HFFc6 (cell line): ENCODE measurements around the gene CHMP6. TPM values are rescaled to one million over a fixed set of nuclear protein-coding genes. Genes with fewer than 3 reads are reported as not detected.

Experiments
- DNase-seq: peaks from one replicate; pipeline ENCODE4 v3.0.0-alpha.2; 2018
- H3K27ac Mint-ChIP-seq: 2 replicates; pipeline ENCODE4 v1.8.0; 2020; ENCODE audit warnings: mild to moderate bottlenecking, mixed read lengths
- H3K27me3 Mint-ChIP-seq: 2 replicates; pipeline ENCODE4 v1.8.0; 2021; ENCODE audit warnings: mild to moderate bottlenecking, moderate library complexity, mixed read lengths; ENCODE audit not compliant: insufficient read depth
- H3K36me3 Mint-ChIP-seq: 2 replicates; pipeline ENCODE4 v1.8.0; 2021; ENCODE audit warnings: low read depth, mixed read lengths
- H3K4me1 Mint-ChIP-seq: 2 replicates; pipeline ENCODE4 v1.8.0; 2020; ENCODE audit warnings: low read depth, mixed read lengths
- H3K4me3 Mint-ChIP-seq: 2 replicates; pipeline ENCODE4 v1.8.0; 2020; ENCODE audit warnings: mild to moderate bottlenecking, moderate library complexity, mixed read lengths
- H3K9me3 Mint-ChIP-seq: 2 replicates; pipeline ENCODE4 v1.8.0; 2020; ENCODE audit warnings: mild to moderate bottlenecking, mixed read lengths
- total RNA-seq, 6 experiments: library from RNA; stranded (reverse); fragmentation: NEBNext Ultra II Directional; extraction: Animal tissue kit (Norgen Biotek cat#: 25700); gene quantifications; 2 replicates in 1 of 6; 3 replicates in 5 of 6; pipeline ENCODE4 v1.2.3, GENCODE V29; 2021
- TF ChIP-seq, protein P1 (sequence below): fragments of 200-600 bp; sonication (generic); IDR thresholded peaks from 2 replicates; pipeline ENCODE4 v1.5.0; 2021; ENCODE audit warnings: antibody characterized with exemption, mild to moderate bottlenecking

CHMP6 gene
- total RNA-seq, 6 experiments from 2014 or later: 27.6 to 38.5 (median 31.5) TPM

- Mint-ChIP-seq H3K27ac (peak overlapping the region; percentile 79), H3K36me3 (peaks cover 15% of the 10 kb centered on the region), H3K27me3 (no peaks in the 10 kb centered on the region; the same call in 1 of the 2 replicates), H3K9me3 (peaks cover 15% of the 10 kb centered on the region), H3K4me1 (peaks cover 21% of the 10 kb centered on the region), H3K4me3 (peak overlapping the region; percentile 74)
- TF ChIP-seq, protein P1, sequence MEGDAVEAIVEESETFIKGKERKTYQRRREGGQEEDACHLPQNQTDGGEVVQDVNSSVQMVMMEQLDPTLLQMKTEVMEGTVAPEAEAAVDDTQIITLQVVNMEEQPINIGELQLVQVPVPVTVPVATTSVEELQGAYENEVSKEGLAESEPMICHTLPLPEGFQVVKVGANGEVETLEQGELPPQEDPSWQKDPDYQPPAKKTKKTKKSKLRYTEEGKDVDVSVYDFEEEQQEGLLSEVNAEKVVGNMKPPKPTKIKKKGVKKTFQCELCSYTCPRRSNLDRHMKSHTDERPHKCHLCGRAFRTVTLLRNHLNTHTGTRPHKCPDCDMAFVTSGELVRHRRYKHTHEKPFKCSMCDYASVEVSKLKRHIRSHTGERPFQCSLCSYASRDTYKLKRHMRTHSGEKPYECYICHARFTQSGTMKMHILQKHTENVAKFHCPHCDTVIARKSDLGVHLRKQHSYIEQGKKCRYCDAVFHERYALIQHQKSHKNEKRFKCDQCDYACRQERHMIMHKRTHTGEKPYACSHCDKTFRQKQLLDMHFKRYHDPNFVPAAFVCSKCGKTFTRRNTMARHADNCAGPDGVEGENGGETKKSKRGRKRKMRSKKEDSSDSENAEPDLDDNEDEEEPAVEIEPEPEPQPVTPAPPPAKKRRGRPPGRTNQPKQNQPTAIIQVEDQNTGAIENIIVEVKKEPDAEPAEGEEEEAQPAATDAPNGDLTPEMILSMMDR: no peak
- DNase-seq: peak; percentile 26
Observed at GRCh38 chr17:81018044-81018802, 26.6 kb downstream of the CHMP6 start.

- TF ChIP-seq, protein P1: no peak
- Mint-ChIP-seq H3K4me1 (peaks cover 21% of the 10 kb centered on the region), H3K9me3 (peaks cover 15% of the 10 kb centered on the region), H3K27me3 (peaks cover 3% of the 10 kb centered on the region; the same call in 1 of the 2 replicates), H3K27ac (no peak overlapping the region), H3K4me3 (no peak overlapping the region), H3K36me3 (peaks cover 15% of the 10 kb centered on the region)
- DNase-seq: no peak
Observed at GRCh38 chr17:81019563-81020442, 28.2 kb downstream of the CHMP6 start.

DNA sequence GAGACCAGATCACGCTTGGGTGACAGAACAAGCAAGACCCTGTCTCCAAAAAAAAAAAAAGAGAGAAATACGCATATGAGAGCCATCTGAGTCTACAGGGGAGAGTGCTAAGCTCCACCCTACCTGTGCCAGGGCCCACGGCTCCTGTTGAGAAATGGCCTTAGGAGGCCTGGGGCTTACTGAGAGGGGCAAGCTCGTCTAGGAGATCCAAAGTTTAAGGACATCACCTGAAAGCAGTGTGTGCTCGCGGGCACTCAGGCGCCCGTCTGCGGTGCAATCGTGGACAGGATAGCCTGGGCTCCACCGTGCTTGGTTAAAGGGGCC, 28.8 kb downstream of the CHMP6 start:
- peaks cover 9% of the 10 kb centered on the region for H3K27me3 Mint-ChIP-seq
- TF ChIP-seq, protein P1: no peak
- DNase-seq: no peak
- H3K27ac Mint-ChIP-seq: no peak overlapping the region
- peaks cover 14% of the 10 kb centered on the region for H3K9me3 Mint-ChIP-seq
- H3K4me1 Mint-ChIP-seq: peaks cover 21% of the 10 kb centered on the region
- no peak overlapping the region for H3K4me3 Mint-ChIP-seq
- H3K36me3 Mint-ChIP-seq: peaks cover 13% of the 10 kb centered on the region

DNA sequence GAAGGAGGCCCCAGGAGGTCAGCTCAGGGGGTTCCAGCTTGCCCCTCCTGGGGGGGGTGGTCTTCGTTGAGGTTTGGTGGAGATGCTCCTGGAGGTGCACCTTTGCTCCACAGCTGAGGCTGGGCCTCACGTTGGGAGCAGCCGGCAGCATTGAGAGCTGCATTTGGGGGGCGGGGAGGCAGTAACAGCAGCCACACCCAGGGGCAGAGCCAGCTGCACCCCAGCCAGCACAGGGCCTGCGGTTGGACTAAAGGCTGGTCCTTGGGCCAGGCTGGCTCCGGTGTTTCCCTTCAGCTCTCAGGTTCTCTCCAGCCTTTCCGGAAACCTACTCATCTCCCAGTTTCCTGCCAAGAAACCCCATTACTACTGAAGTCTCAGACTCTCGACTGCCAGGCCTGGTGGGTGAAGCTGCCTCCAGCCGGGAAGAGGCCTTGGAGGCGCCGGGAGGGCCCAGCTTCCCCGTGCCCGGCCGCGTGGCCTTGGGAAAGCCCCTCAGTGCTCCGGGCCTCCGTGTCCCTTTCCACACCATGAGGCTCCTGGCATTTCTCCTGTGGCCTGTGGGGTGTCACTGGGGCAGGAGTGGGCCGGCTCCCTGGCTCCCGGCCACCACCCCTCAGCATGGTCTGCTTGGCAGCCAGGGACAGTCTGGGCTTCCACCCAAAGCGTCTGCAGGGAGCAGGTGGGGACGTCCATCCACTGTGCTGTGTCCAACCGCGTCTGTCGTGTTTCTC, 29.3 kb downstream of the CHMP6 start:
- H3K9me3 Mint-ChIP-seq: peaks cover 9% of the 10 kb centered on the region; the same call in 1 of the 2 replicates
- no peak overlapping the region for H3K27ac Mint-ChIP-seq
- no peak for DNase-seq
- TF ChIP-seq, protein P1: no peak
- no peak overlapping the region for H3K4me3 Mint-ChIP-seq
- H3K4me1 Mint-ChIP-seq: peaks cover 21% of the 10 kb centered on the region
- H3K36me3 Mint-ChIP-seq: peaks cover 9% of the 10 kb centered on the region
- H3K27me3 Mint-ChIP-seq: peaks cover 13% of the 10 kb centered on the region

DNA sequence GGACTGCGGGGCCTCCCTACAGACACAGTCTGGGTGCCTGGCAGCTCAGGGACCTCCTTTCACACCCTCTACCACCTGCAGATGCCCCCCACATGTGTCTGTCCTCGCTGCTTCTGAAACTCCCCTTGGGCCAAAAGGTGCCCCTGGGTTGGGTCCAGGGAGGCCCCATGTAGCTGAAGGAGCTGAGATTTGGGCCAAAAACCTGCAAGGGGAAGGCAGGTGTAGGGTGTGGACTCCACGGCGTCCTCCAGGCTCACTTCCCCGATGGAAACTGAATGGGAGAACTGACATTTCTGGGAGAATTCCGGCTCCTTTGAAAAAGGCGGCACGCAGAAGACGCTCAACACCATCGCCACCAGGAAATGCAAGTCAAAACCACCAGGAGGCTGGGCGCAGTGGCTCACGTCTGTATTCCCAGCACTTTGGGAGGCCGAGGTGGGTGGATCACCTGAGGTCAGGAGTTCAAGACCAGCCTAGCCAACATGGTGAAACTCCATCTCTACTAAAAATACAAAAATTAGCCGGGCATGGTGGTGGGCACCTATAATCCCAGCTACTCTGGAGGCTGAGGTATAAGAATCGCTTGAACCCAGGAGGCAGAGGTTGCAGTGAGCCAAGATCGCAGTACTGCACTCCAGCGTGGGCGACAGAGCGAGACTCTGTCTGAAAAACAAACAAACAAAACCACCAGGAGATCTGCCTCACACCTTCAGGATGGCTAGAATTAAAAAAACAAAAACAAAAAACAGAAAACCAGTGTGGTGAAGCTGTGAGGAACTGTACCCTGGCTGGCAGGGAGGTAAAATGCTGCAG, 30.1 kb downstream of the CHMP6 start:
- no peak overlapping the region for H3K27ac Mint-ChIP-seq

More for the DNA sequence above, 30.1 kb downstream of the CHMP6 start:
- H3K9me3 Mint-ChIP-seq: peaks cover 3% of the 10 kb centered on the region; the same call in 1 of the 2 replicates
- peaks cover 21% of the 10 kb centered on the region for H3K27me3 Mint-ChIP-seq
- DNase-seq: no peak
- no peak overlapping the region for H3K4me3 Mint-ChIP-seq
- H3K4me1 Mint-ChIP-seq: peaks cover 23% of the 10 kb centered on the region
- TF ChIP-seq, protein P1: no peak
- peaks cover 3% of the 10 kb centered on the region for H3K36me3 Mint-ChIP-seq
